ACC112 (cell line): ENCODE data around the gene EP400.

Experiments used
- H2AFZ ChIP-seq: fragments of 200-600 bp; sonication (generic); one replicate; pipeline ENCODE4 v1.6.0; 2017; ENCODE audit warnings: antibody characterized with exemption, low read length; ENCODE audit not compliant: unreplicated experiment
- H3K27ac ChIP-seq: fragments of 200-600 bp; sonication (generic); 2 replicates; pipeline ENCODE4 v1.5.1; 2014; ENCODE audit warnings: low read depth, mild to moderate bottlenecking, antibody characterized with exemption, low read length, moderate library complexity
- H3K27me3 ChIP-seq: fragments of 200-600 bp; sonication (generic); 2 replicates; pipeline ENCODE4 v1.6.1; 2014; ENCODE audit warnings: mild to moderate bottlenecking, antibody characterized with exemption, low read length, moderate library complexity, mixed read lengths; ENCODE audit not compliant: insufficient read depth
- H3K36me3 ChIP-seq: fragments of 200-600 bp; sonication (generic); 2 replicates; pipeline ENCODE4 v1.6.1; 2016; ENCODE audit warnings: mild to moderate bottlenecking, antibody characterized with exemption, low read length, moderate library complexity, mixed read lengths; ENCODE audit not compliant: insufficient read depth
- H3K4me1 ChIP-seq: fragments of 200-600 bp; sonication (generic); one replicate; pipeline ENCODE4 v1.6.1; 2016; ENCODE audit warnings: low read length, mixed read lengths; ENCODE audit not compliant: insufficient read depth, unreplicated experiment, control insufficient read depth
- H3K4me3 ChIP-seq: fragments of 200-600 bp; sonication (generic); 2 replicates; pipeline ENCODE4 v1.5.1; 2014; ENCODE audit warnings: mild to moderate bottlenecking, low read depth, low read length
- H3K79me2 ChIP-seq: fragments of 200-600 bp; sonication (generic); one replicate; pipeline ENCODE4 v1.6.0; 2016; ENCODE audit warnings: low read length; ENCODE audit not compliant: control insufficient read depth, unreplicated experiment, insufficient read depth

EP400 gene

DNA sequence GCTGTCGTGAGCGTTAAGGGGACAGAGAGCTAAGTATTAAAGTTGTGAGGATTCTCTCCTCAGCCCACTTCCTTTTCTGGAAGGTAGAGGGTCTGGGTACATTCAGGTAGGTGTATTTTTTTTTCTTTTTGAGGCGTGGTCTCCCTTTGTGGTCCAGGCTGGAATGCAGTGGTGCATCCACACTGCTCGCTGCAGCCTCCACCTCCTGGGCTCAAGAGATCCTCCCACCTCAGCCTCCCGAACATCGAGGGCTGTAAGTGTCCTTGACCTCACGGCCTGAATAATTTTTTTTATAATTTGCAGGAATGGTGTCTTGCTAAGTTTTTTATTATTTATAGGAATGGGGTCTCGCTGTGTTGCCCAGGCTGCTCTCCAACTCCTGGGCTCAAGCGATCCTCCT lies 19.2 kb upstream of the EP400 start:
- Histone ChIP-seq H3K4me1 (peaks cover 6% of the 10 kb centered on the region), H3K27me3 (no peaks in the 10 kb centered on the region), H3K36me3 (peaks cover 14% of the 10 kb centered on the region; the same call in 1 of the 2 replicates), H3K4me3 (peak overlapping the region; percentile 99), H2AFZ (no peak overlapping the region), H3K79me2 (peaks cover 17% of the 10 kb centered on the region), H3K27ac (no peak overlapping the region)

- H3K27ac ChIP-seq, result no peak overlapping the region
- H2AFZ ChIP-seq, result no peak overlapping the region
- peaks cover 6% of the 10 kb centered on the region for H3K4me1 ChIP-seq
- no peaks in the 10 kb centered on the region for H3K27me3 ChIP-seq
- H3K36me3 ChIP-seq, result peaks cover 14% of the 10 kb centered on the region; the same call in 1 of the 2 replicates
- H3K4me3 ChIP-seq, result no peak overlapping the region
- H3K79me2 ChIP-seq, result peaks cover 17% of the 10 kb centered on the region
Measured at GRCh38 chr12:131933387-131933786, 16.4 kb upstream of the EP400 start.

- Histone ChIP-seq H2AFZ (no peak overlapping the region), H3K4me3 (no peak overlapping the region), H3K27ac (no peak overlapping the region), H3K4me1 (peaks cover 6% of the 10 kb centered on the region), H3K27me3 (no peaks in the 10 kb centered on the region), H3K36me3 (peaks cover 18% of the 10 kb centered on the region; the same call in 1 of the 2 replicates), H3K79me2 (peaks cover 14% of the 10 kb centered on the region)
Measured at GRCh38 chr12:131934535-131934934, 15.2 kb upstream of the EP400 start.

GRCh38 chr12:131938082-131938481 lies 11.7 kb upstream of the EP400 start:
- peaks cover 11% of the 10 kb centered on the region; the same call in 1 of the 2 replicates for H3K36me3 ChIP-seq
- no peak overlapping the region for H3K27ac ChIP-seq
- H3K79me2 ChIP-seq, result no peaks in the 10 kb centered on the region
- no peaks in the 10 kb centered on the region for H3K27me3 ChIP-seq
- no peak overlapping the region for H2AFZ ChIP-seq
- H3K4me1 ChIP-seq, result no peaks in the 10 kb centered on the region
- H3K4me3 ChIP-seq, result no peak overlapping the region

- no peaks in the 10 kb centered on the region for H3K79me2 ChIP-seq
- 0 out of 2 replicates have a peak, but pooled peaks cover 4% of the 10 kb centered on the region for H3K36me3 ChIP-seq
- H3K27ac ChIP-seq, result no peak overlapping the region
- H3K4me1 ChIP-seq, result no peaks in the 10 kb centered on the region
- no peak overlapping the region for H2AFZ ChIP-seq
- H3K27me3 ChIP-seq, result no peaks in the 10 kb centered on the region
- no peak overlapping the region for H3K4me3 ChIP-seq
Measured at GRCh38 chr12:131939007-131939406, 10.7 kb upstream of the EP400 start.

- Histone ChIP-seq H3K27ac (no peak overlapping the region), H3K4me3 (no peak overlapping the region), H3K36me3 (0 out of 2 replicates have a peak, but pooled peaks cover 4% of the 10 kb centered on the region), H3K4me1 (no peaks in the 10 kb centered on the region), H3K27me3 (no peaks in the 10 kb centered on the region), H3K79me2 (no peaks in the 10 kb centered on the region), H2AFZ (no peak overlapping the region)
Measured at GRCh38 chr12:131940141-131940547, 9.6 kb upstream of the EP400 start.

GRCh38 chr12:131941116-131941986 lies 8.4 kb upstream of the EP400 start:
- Histone ChIP-seq H3K27ac (no peak overlapping the region), H3K79me2 (no peaks in the 10 kb centered on the region), H3K36me3 (0 out of 2 replicates have a peak, but pooled peaks cover 4% of the 10 kb centered on the region), H3K4me3 (no peak overlapping the region), H3K27me3 (no peaks in the 10 kb centered on the region), H3K4me1 (no peaks in the 10 kb centered on the region), H2AFZ (no peak overlapping the region)

GRCh38 chr12:131941987-131942341 lies 7.8 kb upstream of the EP400 start:
- Histone ChIP-seq H3K27ac (no peak overlapping the region), H2AFZ (no peak overlapping the region), H3K4me1 (no peaks in the 10 kb centered on the region), H3K4me3 (no peak overlapping the region), H3K79me2 (no peaks in the 10 kb centered on the region), H3K36me3 (0 out of 2 replicates have a peak, but pooled peaks cover 4% of the 10 kb centered on the region), H3K27me3 (no peaks in the 10 kb centered on the region)

DNA sequence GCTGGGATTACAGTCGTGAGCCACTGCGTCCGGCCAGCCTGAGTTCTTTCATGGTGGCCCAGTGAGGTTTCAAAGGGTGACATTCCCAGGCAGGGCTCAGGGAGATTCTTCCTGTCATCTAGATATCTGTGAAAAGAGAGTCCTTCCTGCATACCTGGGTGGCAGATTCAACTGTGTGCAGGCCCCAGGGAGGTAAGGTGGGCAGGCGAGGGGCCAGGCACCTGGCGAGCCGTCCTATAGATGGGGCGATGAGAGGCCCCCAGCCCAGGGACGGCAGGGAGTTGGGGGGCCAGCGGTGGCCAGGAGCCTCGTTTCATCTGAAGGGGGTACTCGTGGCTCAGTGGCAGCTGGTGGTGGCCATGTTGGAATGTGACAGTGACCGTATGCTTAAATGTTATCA lies 7.1 kb upstream of the EP400 start:
- H3K27ac ChIP-seq, result no peak overlapping the region
- no peaks in the 10 kb centered on the region for H3K79me2 ChIP-seq
- no peaks in the 10 kb centered on the region for H3K27me3 ChIP-seq
- H3K4me1 ChIP-seq, result no peaks in the 10 kb centered on the region
- no peak overlapping the region for H3K4me3 ChIP-seq
- H2AFZ ChIP-seq, result no peak overlapping the region
- H3K36me3 ChIP-seq, result 0 out of 2 replicates have a peak, but pooled peaks cover 4% of the 10 kb centered on the region

GRCh38 chr12:131943389-131943788 lies 6.4 kb upstream of the EP400 start:
- no peaks in the 10 kb centered on the region for H3K27me3 ChIP-seq
- no peaks in the 10 kb centered on the region for H3K79me2 ChIP-seq
- H3K4me3 ChIP-seq, result no peak overlapping the region
- no peak overlapping the region for H2AFZ ChIP-seq
- no peaks in the 10 kb centered on the region for H3K4me1 ChIP-seq
- H3K36me3 ChIP-seq, result 0 out of 2 replicates have a peak, but pooled peaks cover 4% of the 10 kb centered on the region
- no peak overlapping the region for H3K27ac ChIP-seq

DNA sequence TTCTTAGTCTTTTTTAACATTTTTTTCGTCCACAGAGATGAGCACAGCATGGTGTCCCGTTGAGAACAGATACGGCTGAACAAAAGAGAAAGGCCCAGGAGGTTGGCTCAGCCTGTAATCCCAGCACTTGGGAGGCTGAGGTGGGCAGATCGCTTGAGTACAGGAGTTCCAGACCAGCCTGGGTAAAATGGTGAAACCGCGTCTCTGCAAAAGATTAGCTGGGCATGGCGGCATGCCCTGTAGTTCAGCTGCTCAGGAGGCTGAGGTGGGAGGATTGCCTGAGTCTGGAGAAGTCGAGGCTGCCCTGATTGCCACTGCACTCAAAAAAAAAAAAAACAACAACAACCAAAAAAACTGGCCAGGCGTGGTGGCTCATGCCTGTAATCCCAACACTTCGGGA lies 5.9 kb upstream of the EP400 start:
- Histone ChIP-seq H2AFZ (no peak overlapping the region), H3K36me3 (0 out of 2 replicates have a peak, but pooled peaks cover 4% of the 10 kb centered on the region), H3K4me1 (no peaks in the 10 kb centered on the region), H3K4me3 (no peak overlapping the region), H3K27me3 (no peaks in the 10 kb centered on the region), H3K79me2 (no peaks in the 10 kb centered on the region), H3K27ac (no peak overlapping the region)
